Chondrocyte (in vitro differentiated cells): ENCODE measurements around the gene GALNTL6. TPM values are rescaled to one million over a fixed set of nuclear protein-coding genes. Genes with fewer than 3 reads are reported as not detected.

Source experiments
- DNase-seq: peaks from one replicate; pipeline ENCODE4 v3.0.0; 2021; ENCODE audit warnings: mixed read lengths, low spot score
- H3K27ac Mint-ChIP-seq: one replicate; pipeline ENCODE4 v1.8.0; 2021; ENCODE audit warnings: mild to moderate bottlenecking, moderate library complexity, mixed read lengths; ENCODE audit not compliant: unreplicated experiment
- H3K27me3 Mint-ChIP-seq: 2 replicates; pipeline ENCODE4 v1.8.0; 2021; ENCODE audit warnings: low read depth, mixed read lengths
- H3K36me3 Mint-ChIP-seq: 2 replicates; pipeline ENCODE4 v1.8.0; 2021; ENCODE audit warnings: low read depth, mixed read lengths
- H3K4me1 Mint-ChIP-seq: 2 replicates; pipeline ENCODE4 v1.8.0; 2021; ENCODE audit warnings: low read depth, mild to moderate bottlenecking, mixed read lengths
- H3K4me3 Mint-ChIP-seq: one replicate; pipeline ENCODE4 v1.8.0; 2021; ENCODE audit warnings: mild to moderate bottlenecking, moderate library complexity, mixed read lengths; ENCODE audit not compliant: unreplicated experiment
- H3K9me3 Mint-ChIP-seq: 2 replicates; pipeline ENCODE4 v1.8.0; 2021; ENCODE audit warnings: low read depth, mixed read lengths
- total RNA-seq: library from RNA; stranded (reverse); gene quantifications from 3 replicates; pipeline ENCODE4 v1.2.1, GENCODE V29; 2021
- TF ChIP-seq, protein P1 (sequence below): fragments of 200-600 bp; sonication (generic); IDR thresholded peaks from 2 replicates; pipeline ENCODE4 v1.5.0; 2021; ENCODE audit warnings: antibody characterized with exemption, mild to moderate bottlenecking, moderate library complexity

The GALNTL6 gene
- total RNA-seq, 1 donor from 2014 or later: not detected

- DNase-seq: no peak
- no peaks in the 10 kb centered on the region for H3K9me3 Mint-ChIP-seq
- no peaks in the 10 kb centered on the region for H3K4me1 Mint-ChIP-seq
- peaks cover 3% of the 10 kb centered on the region for H3K27me3 Mint-ChIP-seq
- TF ChIP-seq, protein P1, sequence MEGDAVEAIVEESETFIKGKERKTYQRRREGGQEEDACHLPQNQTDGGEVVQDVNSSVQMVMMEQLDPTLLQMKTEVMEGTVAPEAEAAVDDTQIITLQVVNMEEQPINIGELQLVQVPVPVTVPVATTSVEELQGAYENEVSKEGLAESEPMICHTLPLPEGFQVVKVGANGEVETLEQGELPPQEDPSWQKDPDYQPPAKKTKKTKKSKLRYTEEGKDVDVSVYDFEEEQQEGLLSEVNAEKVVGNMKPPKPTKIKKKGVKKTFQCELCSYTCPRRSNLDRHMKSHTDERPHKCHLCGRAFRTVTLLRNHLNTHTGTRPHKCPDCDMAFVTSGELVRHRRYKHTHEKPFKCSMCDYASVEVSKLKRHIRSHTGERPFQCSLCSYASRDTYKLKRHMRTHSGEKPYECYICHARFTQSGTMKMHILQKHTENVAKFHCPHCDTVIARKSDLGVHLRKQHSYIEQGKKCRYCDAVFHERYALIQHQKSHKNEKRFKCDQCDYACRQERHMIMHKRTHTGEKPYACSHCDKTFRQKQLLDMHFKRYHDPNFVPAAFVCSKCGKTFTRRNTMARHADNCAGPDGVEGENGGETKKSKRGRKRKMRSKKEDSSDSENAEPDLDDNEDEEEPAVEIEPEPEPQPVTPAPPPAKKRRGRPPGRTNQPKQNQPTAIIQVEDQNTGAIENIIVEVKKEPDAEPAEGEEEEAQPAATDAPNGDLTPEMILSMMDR: no peak
- no peak overlapping the region for H3K27ac Mint-ChIP-seq
- H3K4me3 Mint-ChIP-seq: no peak overlapping the region
- no peaks in the 10 kb centered on the region for H3K36me3 Mint-ChIP-seq
These were observed 964.7 kb downstream of the GALNTL6 start for GRCh38 chr4:172777729-172778431.

DNA sequence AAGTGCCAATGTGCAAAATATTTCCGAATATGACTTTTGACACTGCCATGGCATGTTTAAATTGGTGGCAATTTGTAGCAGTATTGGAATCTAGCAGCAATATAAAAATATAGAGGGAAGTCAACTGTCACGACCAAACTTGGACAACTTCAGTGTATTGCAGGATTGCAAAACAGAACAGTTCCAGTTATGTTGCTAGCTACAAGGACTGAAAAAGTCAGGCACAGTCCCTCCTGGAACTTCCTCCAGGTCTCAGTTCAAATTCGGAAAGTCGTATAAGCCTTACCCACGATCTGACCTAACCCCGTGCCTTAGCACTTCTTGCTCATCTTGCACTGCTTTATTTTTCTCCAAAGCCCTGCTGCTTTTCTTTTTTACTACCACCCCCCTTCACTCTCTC is 965.4 kb downstream of the GALNTL6 start:
- H3K27me3 Mint-ChIP-seq: peaks cover 3% of the 10 kb centered on the region
- H3K4me1 Mint-ChIP-seq: no peaks in the 10 kb centered on the region
- TF ChIP-seq, protein P1: no peak
- no peak overlapping the region for H3K27ac Mint-ChIP-seq
- no peaks in the 10 kb centered on the region for H3K36me3 Mint-ChIP-seq
- H3K9me3 Mint-ChIP-seq: no peaks in the 10 kb centered on the region
- no peak overlapping the region for H3K4me3 Mint-ChIP-seq
- no peak for DNase-seq

GRCh38 chr4:172780566-172781081 is 967.4 kb downstream of the GALNTL6 start:
- TF ChIP-seq, protein P1: no peak
- no peak overlapping the region for H3K4me3 Mint-ChIP-seq
- H3K27ac Mint-ChIP-seq: no peak overlapping the region
- H3K27me3 Mint-ChIP-seq: peaks cover 3% of the 10 kb centered on the region
- H3K36me3 Mint-ChIP-seq: no peaks in the 10 kb centered on the region
- H3K9me3 Mint-ChIP-seq: no peaks in the 10 kb centered on the region
- H3K4me1 Mint-ChIP-seq: peaks cover 3% of the 10 kb centered on the region
- no peak for DNase-seq

DNA sequence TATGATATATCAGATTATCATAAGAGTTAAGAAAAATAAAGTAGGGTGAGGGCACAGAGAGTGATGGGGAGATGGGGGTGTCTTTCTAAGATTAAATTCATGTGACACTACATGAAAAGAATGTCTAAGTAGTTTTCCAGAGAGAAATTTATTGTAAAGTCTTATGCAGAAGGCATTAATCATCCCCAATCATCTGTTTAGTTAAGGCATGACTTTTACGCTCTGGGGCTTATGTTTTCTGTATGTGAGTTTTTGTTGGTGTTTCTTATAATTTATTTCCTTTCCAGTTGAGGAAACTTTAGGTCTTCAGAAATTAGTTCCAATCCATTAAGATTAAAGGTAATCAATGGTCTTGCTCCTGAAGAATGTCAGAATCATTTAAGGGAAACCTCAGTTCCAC is 972.4 kb downstream of the GALNTL6 start:
- no peak overlapping the region for H3K27ac Mint-ChIP-seq

DNA sequence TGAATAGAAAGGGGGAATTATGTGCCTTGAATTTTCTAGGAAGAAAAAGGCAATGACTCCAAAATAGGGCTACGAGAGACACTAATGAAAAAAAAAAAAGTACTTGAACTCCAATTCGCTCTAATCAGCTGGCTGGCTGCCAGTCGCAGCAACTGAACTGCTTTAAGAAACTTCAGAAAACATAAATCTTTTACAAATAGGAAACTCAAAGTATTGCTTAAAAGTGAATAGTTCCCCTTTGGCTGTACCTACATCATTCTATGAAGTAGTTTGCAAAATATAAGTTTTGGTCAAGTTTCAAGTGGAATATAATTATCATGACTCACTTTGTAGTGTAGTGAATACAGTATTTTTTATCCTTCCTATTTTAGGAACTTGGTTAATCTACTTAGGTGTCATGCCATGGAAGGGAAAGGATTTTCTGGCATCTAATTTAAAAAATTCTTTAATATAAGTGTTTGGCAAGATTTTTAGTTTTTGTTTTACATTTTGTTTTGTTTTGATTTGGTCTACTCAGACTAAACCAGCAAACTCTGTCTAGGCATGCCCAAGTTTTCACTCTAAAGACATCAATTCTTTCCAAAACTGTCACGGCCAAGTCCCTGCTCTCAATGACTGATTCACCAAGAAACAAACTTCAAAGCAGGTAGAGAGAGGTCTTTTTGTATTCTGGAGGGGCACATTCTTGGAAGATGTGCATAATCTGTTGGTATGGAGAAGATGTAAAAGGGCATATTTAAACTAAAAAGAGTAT is 973.0 kb downstream of the GALNTL6 start:
- Mint-ChIP-seq H3K27me3 (peaks cover 3% of the 10 kb centered on the region), H3K9me3 (no peaks in the 10 kb centered on the region), H3K4me1 (peaks cover 13% of the 10 kb centered on the region), H3K27ac (no peak overlapping the region), H3K4me3 (no peak overlapping the region), H3K36me3 (no peaks in the 10 kb centered on the region)
- TF ChIP-seq, protein P1: no peak
- no peak for DNase-seq

More for the DNA sequence above, 972.4 kb downstream of the GALNTL6 start:
- Mint-ChIP-seq H3K36me3 (no peaks in the 10 kb centered on the region), H3K27me3 (peaks cover 3% of the 10 kb centered on the region), H3K4me1 (peaks cover 13% of the 10 kb centered on the region), H3K4me3 (no peak overlapping the region), H3K9me3 (no peaks in the 10 kb centered on the region)
- TF ChIP-seq, protein P1: no peak
- no peak for DNase-seq
